IMR-90 (cell line): Measurements from ENCODE around the gene QKI. TPM values are rescaled to one million over a fixed set of nuclear protein-coding genes. Genes with fewer than 3 reads are reported as not detected.

ENCODE experiments used
- ATAC-seq: fragments of 200-7000 bp; cut with Tn5 transposase; 2 replicates; pipeline ENCODE4 v1.9.1; 2020; ENCODE audit warnings: low read depth, mild to moderate bottlenecking, moderate library complexity
- BruUV-seq: library from RNA; stranded (reverse); fragments of 400-500 nt; replicated peaks from 2 replicates; lab custom pipeline; 2021; lab: Mats Ljungman, UMichigan
- CTCF ChIA-PET: fragments of 300-600 bp; formaldehyde crosslinking; extraction: SDS; loops from one replicate; lab custom pipeline; 2021; ENCODE audit warnings: antibody characterized with exemption; lab: Yijun Ruan, JAX
- POLR2A ChIA-PET: fragments of 300-600 bp; sonication (Branson Sonifier 250); formaldehyde crosslinking; loops from one replicate; lab custom pipeline; 2022; ENCODE audit warnings: antibody characterized with exemption; ENCODE audit not compliant: unreplicated experiment; lab: Charles Lee
- DNase-seq: peaks from one replicate; pipeline ENCODE4 v3.0.0; 2013
- H2AFZ ChIP-seq: replicated peaks from 2 replicates; pipeline ENCODE3; 2013; ENCODE audit warnings: low read length, mild to moderate bottlenecking; ENCODE audit not compliant: poor library complexity
- H2AK5ac ChIP-seq: 2 replicates; pipeline ENCODE4 v1.6.1; 2013; ENCODE audit warnings: low read depth, low read length, inconsistent platforms
- H2AK9ac ChIP-seq: replicated peaks from 2 replicates; pipeline ENCODE3; 2013; ENCODE audit warnings: mild to moderate bottlenecking, low read depth, low read length, moderate library complexity; ENCODE audit not compliant: poor library complexity
- H2BK120ac ChIP-seq: 2 replicates; pipeline ENCODE4 v1.6.1; 2013; ENCODE audit warnings: low read depth, low read length, inconsistent platforms
- H2BK15ac ChIP-seq: 3 replicates; pipeline ENCODE4 v1.6.1; 2013; ENCODE audit warnings: low read depth, low read length, inconsistent platforms
- H2BK20ac ChIP-seq: 2 replicates; pipeline ENCODE4 v1.6.1; 2013; ENCODE audit warnings: low read depth, mild to moderate bottlenecking, inconsistent platforms, low read length, moderate library complexity
- H2BK5ac ChIP-seq: 2 replicates; pipeline ENCODE4 v1.6.1; 2013; ENCODE audit warnings: mild to moderate bottlenecking, low read depth, low read length, inconsistent platforms; ENCODE audit not compliant: poor library complexity, severe bottlenecking
- H3K14ac ChIP-seq: replicated peaks from 2 replicates; pipeline ENCODE4 v1.6.1; 2013; ENCODE audit warnings: low read depth, low read length, inconsistent platforms
- H3K18ac ChIP-seq: 2 replicates; pipeline ENCODE4 v1.6.1; 2013; ENCODE audit warnings: low read depth, low read length, control low read depth
- H3K23ac ChIP-seq: 2 replicates; pipeline ENCODE4 v1.6.1; 2013; ENCODE audit warnings: low read depth, low read length, inconsistent platforms
- H3K27ac ChIP-seq: 2 replicates; pipeline ENCODE4 v1.5.1; 2013; ENCODE audit warnings: mild to moderate bottlenecking, control low read depth, low read length; ENCODE audit not compliant: insufficient read depth
- H3K27me3 ChIP-seq: 2 replicates; pipeline ENCODE4 v1.6.1; 2013; ENCODE audit warnings: low read length; ENCODE audit not compliant: control insufficient read depth, insufficient read depth
- H3K36me3 ChIP-seq: 2 replicates; pipeline ENCODE4 v1.6.1; 2013; ENCODE audit warnings: low read length, mixed read lengths; ENCODE audit not compliant: control insufficient read depth, insufficient read depth
- H3K4ac ChIP-seq: 2 replicates; pipeline ENCODE4 v1.6.1; 2013; ENCODE audit warnings: low read depth, low read length, inconsistent platforms
- H3K4me1 ChIP-seq: 2 replicates; pipeline ENCODE4 v1.6.1; 2013; ENCODE audit warnings: low read length, mixed read lengths; ENCODE audit not compliant: control insufficient read depth, insufficient read depth
- H3K4me2 ChIP-seq: 2 replicates; pipeline ENCODE4 v1.6.1; 2013; ENCODE audit warnings: low read depth, mild to moderate bottlenecking, control low read depth, low read length, moderate library complexity
- H3K4me3 ChIP-seq: 2 replicates; pipeline ENCODE4 v1.5.1; 2013; ENCODE audit warnings: low read depth, mild to moderate bottlenecking, control low read depth, low read length, moderate library complexity; ENCODE audit not compliant: insufficient read depth
- H3K56ac ChIP-seq: 2 replicates; pipeline ENCODE4 v1.6.1; 2013; ENCODE audit warnings: low read length, inconsistent platforms; ENCODE audit not compliant: insufficient read depth; ENCODE audit errors: extremely low read depth
- H3K79me1 ChIP-seq, 2 experiments: 2 replicates each; pipeline ENCODE4 v1.6.1; 2013; ENCODE audit warnings: low read length in 2 of 2, inconsistent platforms in 1 of 2, low read depth in 1 of 2
- H3K9ac ChIP-seq: 2 replicates; pipeline ENCODE4 v1.6.1; 2013; ENCODE audit warnings: low read depth, low read length, control low read depth
- H3K9me1 ChIP-seq: 2 replicates; pipeline ENCODE4 v1.6.1; 2013; ENCODE audit warnings: low read length, inconsistent platforms; ENCODE audit not compliant: insufficient read depth
- H3K9me3 ChIP-seq: 2 replicates; pipeline ENCODE4 v1.6.1; 2013; ENCODE audit warnings: low read length; ENCODE audit not compliant: control insufficient read depth, insufficient read depth
- H4K20me1 ChIP-seq: 2 replicates; pipeline ENCODE4 v1.6.1; 2013; ENCODE audit warnings: low read length, inconsistent platforms; ENCODE audit not compliant: insufficient read depth
- H4K5ac ChIP-seq: 2 replicates; pipeline ENCODE4 v1.6.1; 2013; ENCODE audit warnings: mild to moderate bottlenecking, low read depth, low read length, control low read depth
- H4K8ac ChIP-seq, 2 experiments: 2 replicates each; pipeline ENCODE4 v1.6.1; 2013; ENCODE audit warnings: low read depth in 2 of 2, low read length in 2 of 2, control low read depth in 1 of 2, inconsistent platforms in 1 of 2
- H4K91ac ChIP-seq: 2 replicates; pipeline ENCODE4 v1.6.1; 2013; ENCODE audit warnings: low read depth, low read length, inconsistent platforms; ENCODE audit not compliant: insufficient read depth
- BHLHE40 ChIP-seq: fragments of 150-350 bp; IDR thresholded peaks from 2 replicates; pipeline ENCODE4 v1.6.1; 2016; ENCODE audit warnings: mild to moderate bottlenecking, low read depth, low read length
- CEBPB ChIP-seq: IDR thresholded peaks from 2 replicates; pipeline ENCODE4 v1.6.1; 2012; ENCODE audit warnings: low read depth, low read length, improper control_type of control experiment
- CHD1 ChIP-seq: IDR thresholded peaks from 2 replicates; pipeline ENCODE4 v1.6.1; 2012; ENCODE audit warnings: low read depth, low read length, improper control_type of control experiment
- FOS ChIP-seq: fragments of 150-350 bp; IDR thresholded peaks from 2 replicates; pipeline ENCODE4 v1.6.1; 2016; ENCODE audit warnings: low read depth, low read length
- MAFK ChIP-seq: IDR thresholded peaks from 2 replicates; pipeline ENCODE4 v1.6.1; 2012; ENCODE audit warnings: low read depth, low read length, improper control_type of control experiment
- MAZ ChIP-seq: IDR thresholded peaks from 2 replicates; pipeline ENCODE4 v1.6.1; 2012; ENCODE audit warnings: low read depth, mild to moderate bottlenecking, low read length, improper control_type of control experiment, moderate library complexity, borderline replicate concordance
- MXI1 ChIP-seq: IDR thresholded peaks from 2 replicates; pipeline ENCODE4 v1.6.1; 2012; ENCODE audit warnings: low read depth, mild to moderate bottlenecking, low read length, moderate library complexity, borderline replicate concordance
- NFE2L2 ChIP-seq: fragments of 150-350 bp; IDR thresholded peaks from 2 replicates; pipeline ENCODE4 v1.6.1; 2016; ENCODE audit warnings: low read depth, mild to moderate bottlenecking, low read length
- POLR2A ChIP-seq: IDR thresholded peaks from 2 replicates; pipeline ENCODE4 v1.6.1; 2012; ENCODE audit warnings: mild to moderate bottlenecking, low read depth, low read length
- RAD21 ChIP-seq: IDR thresholded peaks from 2 replicates; pipeline ENCODE4 v1.6.1; 2012; ENCODE audit warnings: low read length, improper control_type of control experiment
- RCOR1 ChIP-seq: IDR thresholded peaks from 2 replicates; pipeline ENCODE4 v1.6.1; 2012; ENCODE audit warnings: mild to moderate bottlenecking, low read length, improper control_type of control experiment; ENCODE audit not compliant: insufficient replicate concordance
- RFX5 ChIP-seq: IDR thresholded peaks from 2 replicates; pipeline ENCODE4 v1.8.0; 2012; ENCODE audit warnings: low read depth, mild to moderate bottlenecking, low read length, moderate library complexity
- SMC3 ChIP-seq: fragments of 150-350 bp; IDR thresholded peaks from 2 replicates; pipeline ENCODE4 v1.6.1; 2016; ENCODE audit warnings: low read depth, mild to moderate bottlenecking, antibody characterized with exemption, low read length, moderate library complexity
- WGBS, 2 experiments: methylation state at CpG; one replicate each; pipeline versions ENCODE4 v1.1.5 to v1.1.7; 2013; ENCODE audit warnings: missing lambda C conversion rate in 2 of 2; ENCODE audit not compliant: insufficient read length in 1 of 2; ENCODE audit errors: extremely low coverage in 2 of 2; 5-methylcytosine and 5-hydroxymethylcytosine counted together
- dilution Hi-C: fragments of 300-500 bp; cut with HindIII; formaldehyde crosslinking; loops from one replicate; pipeline ENCODE4 v1.14.3; 2018; ENCODE audit warnings: low sequenced_read_pairs; ENCODE audit not compliant: unreplicated experiment
- in situ Hi-C: fragments of 300-500 bp; cut with MboI; formaldehyde crosslinking; loops from 3 replicates; pipeline ENCODE4 v1.14.3; 2019; ENCODE audit warnings: low sequenced_read_pairs, inconsistent platforms, mixed read lengths
- intact Hi-C: fragments of 100-400 bp; cut with micrococcal nuclease; formaldehyde crosslinking; loops from 2 replicates; pipeline ENCODE4 v1.10.0; 2022
- polyA plus RNA-seq, 3 experiments: library from polyadenylated mRNA; depleted of rRNA; stranded (reverse); fragments of >200 nt; gene quantifications; 2 replicates each; pipeline ENCODE4 v1.2.3, GENCODE V29; 2012; ENCODE audit warnings: low replicate concordance in 1 of 3
- total RNA-seq: library from RNA; depleted of rRNA; stranded (reverse); fragments of >200 nt; gene quantifications from 2 replicates; pipeline ENCODE4 v1.2.3, GENCODE V29; 2012
- TF ChIP-seq, protein P1 (sequence below): fragments of 150-350 bp; IDR thresholded peaks from 2 replicates; pipeline ENCODE4 v1.6.1; 2017; ENCODE audit warnings: mild to moderate bottlenecking, antibody characterized with exemption, low read length, low read depth
- TF ChIP-seq, protein P2 (sequence below): fragments of 150-350 bp; IDR thresholded peaks from 2 replicates; pipeline ENCODE4 v1.6.1; 2016; ENCODE audit warnings: low read depth, mild to moderate bottlenecking, low read length, moderate library complexity, borderline replicate concordance
- TF ChIP-seq, protein P3 (sequence below): conservative IDR thresholded peaks from 2 replicates; pipeline ENCODE4 v1.5.1; 2012; ENCODE audit warnings: mild to moderate bottlenecking, low read depth, low read length, improper control_type of control experiment

Gene QKI
- total and polyA plus RNA-seq, 2 of the 4 experiments (the other 2 are of a cell fraction) = 112 to 232 TPM

DNA sequence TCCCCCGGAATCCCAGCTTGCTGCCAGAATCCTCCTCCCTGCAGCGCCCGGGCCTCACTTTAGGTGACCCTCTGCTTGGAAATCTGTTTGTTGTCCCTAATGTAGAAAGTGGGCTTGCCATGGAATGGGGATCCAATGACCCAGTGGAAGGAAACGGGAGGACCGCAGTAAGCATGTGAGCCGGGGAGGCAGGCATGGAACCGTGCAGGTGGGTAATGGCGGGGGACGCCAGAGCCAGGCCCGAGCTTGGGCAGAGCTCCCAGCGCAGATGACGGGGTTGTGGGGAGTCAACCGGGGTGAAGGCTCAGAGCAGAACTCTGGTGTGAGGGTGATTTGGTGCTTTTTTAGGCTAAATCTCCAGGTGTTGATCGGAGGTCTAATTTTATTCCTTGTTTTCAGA is 188.3 kb downstream of the QKI start:
- Histone ChIP-seq H3K27ac (no peak overlapping the region), H3K14ac (no peak overlapping the region), H2BK5ac (no peak overlapping the region), H2BK120ac (no peak overlapping the region), H3K56ac (no peak overlapping the region), H3K9me3 (no peaks in the 10 kb centered on the region), H3K18ac (no peak overlapping the region), H2BK20ac (no peak overlapping the region), H3K23ac (no peak overlapping the region), H3K9me1 (no peaks in the 10 kb centered on the region; the same call in 1 of the 2 replicates), H4K8ac (no peak overlapping the region), H4K5ac (no peak overlapping the region), H3K36me3 (no peaks in the 10 kb centered on the region), H3K4me2 (no peak overlapping the region), H4K20me1 (no peaks in the 10 kb centered on the region), H2AK9ac (no peak overlapping the region), H4K91ac (no peak overlapping the region), H2AK5ac (no peak overlapping the region), H3K4me3 (no peak overlapping the region), H3K4me1 (no peaks in the 10 kb centered on the region), H3K27me3 (peaks cover 2% of the 10 kb centered on the region; the same call in 1 of the 2 replicates), H2AFZ (no peak overlapping the region), H2BK15ac (no peak overlapping the region), H3K9ac (no peak overlapping the region), H3K79me1 (no peaks in the 10 kb centered on the region), H3K4ac (no peak overlapping the region)
- ATAC-seq (no peak), DNase-seq (no peak)
- TF ChIP-seq MAZ (no peak), NFE2L2 (no peak), CEBPB (no peak), SMC3 (no peak), MXI1 (no peak), BHLHE40 (no peak), MAFK (no peak), FOS (no peak), RAD21 (no peak), CHD1 (no peak), POLR2A (no peak), RFX5 (no peak), RCOR1 (no peak)
- TF ChIP-seq, protein P1, sequence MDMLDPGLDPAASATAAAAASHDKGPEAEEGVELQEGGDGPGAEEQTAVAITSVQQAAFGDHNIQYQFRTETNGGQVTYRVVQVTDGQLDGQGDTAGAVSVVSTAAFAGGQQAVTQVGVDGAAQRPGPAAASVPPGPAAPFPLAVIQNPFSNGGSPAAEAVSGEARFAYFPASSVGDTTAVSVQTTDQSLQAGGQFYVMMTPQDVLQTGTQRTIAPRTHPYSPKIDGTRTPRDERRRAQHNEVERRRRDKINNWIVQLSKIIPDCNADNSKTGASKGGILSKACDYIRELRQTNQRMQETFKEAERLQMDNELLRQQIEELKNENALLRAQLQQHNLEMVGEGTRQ = no peak
- TF ChIP-seq, protein P2, sequence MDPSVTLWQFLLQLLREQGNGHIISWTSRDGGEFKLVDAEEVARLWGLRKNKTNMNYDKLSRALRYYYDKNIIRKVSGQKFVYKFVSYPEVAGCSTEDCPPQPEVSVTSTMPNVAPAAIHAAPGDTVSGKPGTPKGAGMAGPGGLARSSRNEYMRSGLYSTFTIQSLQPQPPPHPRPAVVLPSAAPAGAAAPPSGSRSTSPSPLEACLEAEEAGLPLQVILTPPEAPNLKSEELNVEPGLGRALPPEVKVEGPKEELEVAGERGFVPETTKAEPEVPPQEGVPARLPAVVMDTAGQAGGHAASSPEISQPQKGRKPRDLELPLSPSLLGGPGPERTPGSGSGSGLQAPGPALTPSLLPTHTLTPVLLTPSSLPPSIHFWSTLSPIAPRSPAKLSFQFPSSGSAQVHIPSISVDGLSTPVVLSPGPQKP = no peak
- TF ChIP-seq, protein P3, sequence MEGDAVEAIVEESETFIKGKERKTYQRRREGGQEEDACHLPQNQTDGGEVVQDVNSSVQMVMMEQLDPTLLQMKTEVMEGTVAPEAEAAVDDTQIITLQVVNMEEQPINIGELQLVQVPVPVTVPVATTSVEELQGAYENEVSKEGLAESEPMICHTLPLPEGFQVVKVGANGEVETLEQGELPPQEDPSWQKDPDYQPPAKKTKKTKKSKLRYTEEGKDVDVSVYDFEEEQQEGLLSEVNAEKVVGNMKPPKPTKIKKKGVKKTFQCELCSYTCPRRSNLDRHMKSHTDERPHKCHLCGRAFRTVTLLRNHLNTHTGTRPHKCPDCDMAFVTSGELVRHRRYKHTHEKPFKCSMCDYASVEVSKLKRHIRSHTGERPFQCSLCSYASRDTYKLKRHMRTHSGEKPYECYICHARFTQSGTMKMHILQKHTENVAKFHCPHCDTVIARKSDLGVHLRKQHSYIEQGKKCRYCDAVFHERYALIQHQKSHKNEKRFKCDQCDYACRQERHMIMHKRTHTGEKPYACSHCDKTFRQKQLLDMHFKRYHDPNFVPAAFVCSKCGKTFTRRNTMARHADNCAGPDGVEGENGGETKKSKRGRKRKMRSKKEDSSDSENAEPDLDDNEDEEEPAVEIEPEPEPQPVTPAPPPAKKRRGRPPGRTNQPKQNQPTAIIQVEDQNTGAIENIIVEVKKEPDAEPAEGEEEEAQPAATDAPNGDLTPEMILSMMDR = no peak
- CTCF ChIA-PET = no interaction called here
- intact Hi-C loops = no loop called here
- no TSS peak for BruUV-seq
- in situ Hi-C loops = no loop called here
- dilution Hi-C loops = no loop called here
- POLR2A ChIA-PET = no interaction called here
- 80% methylated on average over 2 of the region's 14 CpGs; no CpG with 5 or more reads in 1 of the 2 experiments for WGBS, 2 experiments
